Mesendoderm (in vitro differentiated cells): ENCODE measurements around the gene ARID3A.

Experiments
- DNase-seq: peaks from one replicate; pipeline ENCODE4 v3.0.0; 2013
- H2AK5ac ChIP-seq: 2 replicates; pipeline ENCODE4 v1.6.1; 2013; ENCODE audit warnings: low read length, inconsistent platforms
- H2BK120ac ChIP-seq: 2 replicates; pipeline ENCODE4 v1.6.1; 2013; ENCODE audit warnings: low read depth, mild to moderate bottlenecking, low read length, moderate library complexity, mixed read lengths
- H2BK15ac ChIP-seq: replicated peaks from 2 replicates; pipeline ENCODE4 v1.6.1; 2013; ENCODE audit warnings: low read depth, mild to moderate bottlenecking, moderate library complexity
- H2BK5ac ChIP-seq: 2 replicates; pipeline ENCODE4 v1.6.1; 2013; ENCODE audit warnings: low read length, inconsistent platforms
- H3K18ac ChIP-seq: 2 replicates; pipeline ENCODE4 v1.6.1; 2013; ENCODE audit warnings: mild to moderate bottlenecking, low read length, mixed read lengths
- H3K23ac ChIP-seq: one replicate; pipeline ENCODE4 v1.6.1; 2013; ENCODE audit warnings: low read length
- H3K27ac ChIP-seq: 2 replicates; pipeline ENCODE4 v1.5.1; 2013; ENCODE audit warnings: low read depth, mild to moderate bottlenecking, inconsistent platforms, low read length, moderate library complexity
- H3K27me3 ChIP-seq: 2 replicates; pipeline ENCODE4 v1.6.1; 2013; ENCODE audit warnings: low read length, control low read depth, mild to moderate bottlenecking, inconsistent platforms; ENCODE audit not compliant: insufficient read depth, poor library complexity
- H3K36me3 ChIP-seq: 2 replicates; pipeline ENCODE4 v1.6.1; 2013; ENCODE audit warnings: low read length, inconsistent platforms; ENCODE audit not compliant: control insufficient read depth, insufficient read depth
- H3K4ac ChIP-seq: one replicate; pipeline ENCODE4 v1.6.1; 2013; ENCODE audit warnings: low read depth, mild to moderate bottlenecking, low read length, moderate library complexity
- H3K4me1 ChIP-seq: 2 replicates; pipeline ENCODE4 v1.6.1; 2013; ENCODE audit warnings: low read depth, low read length, inconsistent platforms; ENCODE audit not compliant: control insufficient read depth
- H3K4me2 ChIP-seq: 2 replicates; pipeline ENCODE4 v1.6.1; 2013; ENCODE audit warnings: low read length
- H3K4me3 ChIP-seq: 2 replicates; pipeline ENCODE4 v1.5.1; 2013; ENCODE audit warnings: mild to moderate bottlenecking, low read length
- H3K56ac ChIP-seq: one replicate; pipeline ENCODE4 v1.6.1; 2013; ENCODE audit warnings: low read length
- H3K79me1 ChIP-seq: 2 replicates; pipeline ENCODE4 v1.6.1; 2013; ENCODE audit warnings: low read length, inconsistent platforms
- H3K79me2 ChIP-seq: 2 replicates; pipeline ENCODE4 v1.6.1; 2013; ENCODE audit warnings: mild to moderate bottlenecking, low read length; ENCODE audit not compliant: control insufficient read depth, insufficient read depth
- H3K9ac ChIP-seq: 2 replicates; pipeline ENCODE4 v1.6.1; 2013; ENCODE audit warnings: low read length, inconsistent platforms
- H4K5ac ChIP-seq: one replicate; pipeline ENCODE4 v1.6.1; 2013; ENCODE audit warnings: low read length
- H4K8ac ChIP-seq: one replicate; pipeline ENCODE4 v1.6.1; 2013; ENCODE audit warnings: low read depth, mild to moderate bottlenecking, control low read depth, low read length, moderate library complexity
- WGBS: extraction: QIAGEN DNeasy Blood & Tissue Kit; methylation state at CpG from one replicate; pipeline ENCODE4 v1.1.7; 2013; ENCODE audit warnings: low lambda C conversion rate, missing lambda C conversion rate; ENCODE audit not compliant: insufficient coverage; ENCODE audit errors: extremely low coverage; 5-methylcytosine and 5-hydroxymethylcytosine counted together

The ARID3A gene

GRCh38 chr19:904545-904944 lies 21.3 kb upstream of the ARID3A start:
- Histone ChIP-seq H4K5ac (no peak overlapping the region), H3K23ac (no peak overlapping the region), H2AK5ac (no peak overlapping the region), H3K9ac (no peak overlapping the region), H3K4me3 (no peak overlapping the region), H3K4me2 (no peak overlapping the region), H3K79me1 (peaks cover 4% of the 10 kb centered on the region), H2BK120ac (no peak overlapping the region), H3K36me3 (no peaks in the 10 kb centered on the region), H4K8ac (no peak overlapping the region), H3K27me3 (no peaks in the 10 kb centered on the region), H2BK5ac (no peak overlapping the region), H3K18ac (no peak overlapping the region), H3K27ac (no peak overlapping the region), H3K4ac (no peak overlapping the region), H3K79me2 (peaks cover 7% of the 10 kb centered on the region), H2BK15ac (no peak overlapping the region), H3K56ac (no peak overlapping the region), H3K4me1 (no peaks in the 10 kb centered on the region)
- DNase-seq = no peak
- WGBS = no CpG with 5 or more reads among the region's 8 CpGs

- H3K4me2 ChIP-seq = no peak overlapping the region
- no peak overlapping the region for H3K9ac ChIP-seq
- no peaks in the 10 kb centered on the region for H3K27me3 ChIP-seq
- no peak overlapping the region for H3K56ac ChIP-seq
- H3K79me1 ChIP-seq = peaks cover 6% of the 10 kb centered on the region
- no peak overlapping the region for H3K23ac ChIP-seq
- H3K36me3 ChIP-seq = no peaks in the 10 kb centered on the region
- H3K4me1 ChIP-seq = no peaks in the 10 kb centered on the region
- H4K8ac ChIP-seq = no peak overlapping the region
- H3K18ac ChIP-seq = no peak overlapping the region
- no peak for DNase-seq
- no peak overlapping the region for H2AK5ac ChIP-seq
- no peak overlapping the region for H2BK5ac ChIP-seq
- WGBS = no CpG with 5 or more reads among the region's 7 CpGs
- no peak overlapping the region for H2BK15ac ChIP-seq
- no peak overlapping the region for H2BK120ac ChIP-seq
- no peak overlapping the region for H3K4ac ChIP-seq
- peaks cover 10% of the 10 kb centered on the region for H3K79me2 ChIP-seq
- no peak overlapping the region for H4K5ac ChIP-seq
- no peak overlapping the region for H3K4me3 ChIP-seq
- H3K27ac ChIP-seq = no peak overlapping the region
Observed at GRCh38 chr19:906480-906879, 19.4 kb upstream of the ARID3A start.

GRCh38 chr19:907183-907853 lies 18.5 kb upstream of the ARID3A start:
- Histone ChIP-seq H3K4me2 (no peak overlapping the region), H2BK5ac (no peak overlapping the region), H3K4me1 (no peaks in the 10 kb centered on the region), H4K8ac (no peak overlapping the region), H3K56ac (no peak overlapping the region), H2BK15ac (no peak overlapping the region), H3K4ac (no peak overlapping the region), H3K79me1 (peaks cover 7% of the 10 kb centered on the region), H3K36me3 (no peaks in the 10 kb centered on the region), H2BK120ac (no peak overlapping the region), H2AK5ac (no peak overlapping the region), H4K5ac (no peak overlapping the region), H3K23ac (no peak overlapping the region), H3K27me3 (no peaks in the 10 kb centered on the region), H3K4me3 (no peak overlapping the region), H3K79me2 (peaks cover 12% of the 10 kb centered on the region), H3K9ac (no peak overlapping the region), H3K27ac (no peak overlapping the region), H3K18ac (no peak overlapping the region)
- no CpG with 5 or more reads among the region's 14 CpGs for WGBS
- no peak for DNase-seq

GRCh38 chr19:911197-912033 lies 14.4 kb upstream of the ARID3A start:
- Histone ChIP-seq H3K4ac (no peak overlapping the region), H3K56ac (peak overlapping the region; percentile 42), H3K18ac (no peak overlapping the region), H4K8ac (no peak overlapping the region), H3K9ac (peak overlapping the region; percentile 44), H2BK120ac (no peak overlapping the region), H3K79me1 (peaks cover 5% of the 10 kb centered on the region), H3K4me3 (no peak overlapping the region), H2AK5ac (no peak overlapping the region), H3K4me2 (peak overlapping the region; percentile 20), H2BK15ac (no peak overlapping the region), H4K5ac (no peak overlapping the region), H3K79me2 (peaks cover 10% of the 10 kb centered on the region), H3K23ac (no peak overlapping the region), H3K36me3 (no peaks in the 10 kb centered on the region), H3K27me3 (no peaks in the 10 kb centered on the region), H3K27ac (no peak overlapping the region), H3K4me1 (no peaks in the 10 kb centered on the region), H2BK5ac (no peak overlapping the region)
- no peak for DNase-seq
- no CpG with 5 or more reads among the region's 54 CpGs for WGBS

GRCh38 chr19:912181-913079 lies 13.4 kb upstream of the ARID3A start:
- H3K4me1 ChIP-seq = no peaks in the 10 kb centered on the region
- H3K27me3 ChIP-seq = no peaks in the 10 kb centered on the region
- no peak for DNase-seq
- no peak overlapping the region for H2AK5ac ChIP-seq
- H2BK15ac ChIP-seq = no peak overlapping the region
- H3K18ac ChIP-seq = peak overlapping the region; percentile 98
- H3K36me3 ChIP-seq = no peaks in the 10 kb centered on the region
- H3K4me2 ChIP-seq = peak overlapping the region; percentile 16
- peak overlapping the region; percentile 85 for H2BK120ac ChIP-seq
- H3K4ac ChIP-seq = peak overlapping the region; percentile 92
- peak overlapping the region; percentile 49 for H3K4me3 ChIP-seq
- no CpG with 5 or more reads among the region's 69 CpGs for WGBS
- no peak overlapping the region for H3K23ac ChIP-seq
- no peak overlapping the region for H2BK5ac ChIP-seq
- H3K27ac ChIP-seq = no peak overlapping the region
- peaks cover 9% of the 10 kb centered on the region for H3K79me2 ChIP-seq
- no peak overlapping the region for H4K5ac ChIP-seq
- peak overlapping the region; percentile 86 for H3K56ac ChIP-seq
- peaks cover 5% of the 10 kb centered on the region for H3K79me1 ChIP-seq
- no peak overlapping the region for H4K8ac ChIP-seq
- peak overlapping the region; percentile 69 for H3K9ac ChIP-seq
